ENCODE measurements around the gene PBX1.

Gene PBX1

DNA sequence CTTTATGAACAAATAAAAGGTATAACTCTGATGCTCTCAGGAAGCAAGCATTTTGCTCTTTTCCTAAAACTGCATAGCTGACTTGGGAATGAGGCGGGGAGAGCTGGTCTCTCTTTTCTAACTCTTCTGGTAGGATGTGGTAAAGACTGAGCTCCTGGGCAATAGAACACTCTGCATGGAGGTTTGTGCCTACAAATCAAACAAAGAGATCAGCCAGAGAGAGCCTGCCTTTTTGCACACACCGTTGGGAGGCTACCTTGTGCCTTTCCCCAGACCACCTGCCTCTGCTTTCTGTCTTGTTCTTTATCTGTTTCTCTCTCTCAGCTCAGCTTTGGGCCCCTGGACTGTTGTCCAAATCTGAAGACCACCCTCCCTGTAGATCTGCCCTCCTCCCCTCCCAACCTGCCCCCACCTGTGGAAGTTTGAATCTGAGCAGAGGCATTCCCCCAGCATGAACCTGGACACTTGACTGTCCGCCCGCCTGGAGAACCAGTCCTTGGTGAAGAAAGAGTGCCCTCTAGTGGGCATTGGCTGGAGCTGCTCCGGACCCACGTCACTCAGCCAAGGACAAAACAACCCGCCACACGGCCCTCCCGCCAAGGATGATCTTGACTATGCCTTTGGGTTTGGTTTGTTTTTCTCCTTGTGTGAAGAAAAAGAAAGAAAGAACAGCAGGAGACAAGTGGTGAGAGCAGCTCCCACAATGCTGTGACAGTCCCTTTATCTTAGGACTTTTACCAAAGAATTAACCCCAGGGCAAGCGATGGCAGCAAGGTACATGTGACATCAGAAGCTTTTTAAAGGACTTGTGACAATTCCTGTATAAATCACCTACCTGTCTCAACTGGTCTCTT lies 228.2 kb downstream of the PBX1 start:
- DNase-seq, result peak; percentile 88

GRCh38 chr1:164787834-164788231 lies 228.8 kb downstream of the PBX1 start:
- DNase-seq, result no peak

- DNase-seq, result no peak
These were observed 231.1 kb downstream of the PBX1 start for GRCh38 chr1:164790081-164790480.

- DNase-seq, result no peak
These were observed 233.5 kb downstream of the PBX1 start for GRCh38 chr1:164792410-164793004.

GRCh38 chr1:164794356-164794755 lies 235.4 kb downstream of the PBX1 start:
- DNase-seq, result no peak

GRCh38 chr1:164796916-164797315 lies 237.9 kb downstream of the PBX1 start:
- no peak for DNase-seq

- DNase-seq, result no peak
These were observed 242.3 kb downstream of the PBX1 start for GRCh38 chr1:164801246-164801731.

DNA sequence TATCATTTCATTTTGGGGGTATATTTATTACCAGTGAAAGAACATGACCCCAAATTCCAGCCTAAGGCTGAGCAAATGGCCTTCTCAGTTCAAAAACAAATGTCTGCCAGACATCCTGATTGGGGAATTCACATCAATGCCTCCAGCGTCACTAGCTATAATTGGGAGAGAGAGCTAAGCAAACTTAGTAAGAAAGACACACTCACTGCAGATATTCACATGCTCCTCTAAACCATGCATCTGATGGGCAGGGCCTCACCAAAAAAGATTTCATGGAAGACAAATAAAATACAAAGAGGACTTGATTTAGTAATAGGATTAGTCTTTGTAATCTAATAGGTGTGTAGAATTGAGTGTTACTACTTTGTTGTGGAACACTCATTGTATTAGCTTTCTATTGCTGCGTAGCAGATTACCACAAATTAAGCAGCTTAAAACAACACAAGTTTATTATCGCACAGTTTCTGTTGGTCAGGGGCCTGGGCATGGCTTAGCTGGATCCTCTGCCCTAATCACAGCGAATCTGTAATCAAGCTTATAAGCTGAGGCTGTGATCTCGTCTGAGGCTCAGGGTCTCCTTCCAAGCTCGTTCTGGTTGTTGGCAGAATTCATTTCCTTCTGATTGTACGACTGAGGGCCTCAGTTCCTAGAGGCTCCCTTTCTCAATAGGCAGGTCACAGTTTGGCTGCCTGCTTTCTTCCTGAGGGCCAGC lies 243.0 kb downstream of the PBX1 start:
- DNase-seq, result no peak

DNA sequence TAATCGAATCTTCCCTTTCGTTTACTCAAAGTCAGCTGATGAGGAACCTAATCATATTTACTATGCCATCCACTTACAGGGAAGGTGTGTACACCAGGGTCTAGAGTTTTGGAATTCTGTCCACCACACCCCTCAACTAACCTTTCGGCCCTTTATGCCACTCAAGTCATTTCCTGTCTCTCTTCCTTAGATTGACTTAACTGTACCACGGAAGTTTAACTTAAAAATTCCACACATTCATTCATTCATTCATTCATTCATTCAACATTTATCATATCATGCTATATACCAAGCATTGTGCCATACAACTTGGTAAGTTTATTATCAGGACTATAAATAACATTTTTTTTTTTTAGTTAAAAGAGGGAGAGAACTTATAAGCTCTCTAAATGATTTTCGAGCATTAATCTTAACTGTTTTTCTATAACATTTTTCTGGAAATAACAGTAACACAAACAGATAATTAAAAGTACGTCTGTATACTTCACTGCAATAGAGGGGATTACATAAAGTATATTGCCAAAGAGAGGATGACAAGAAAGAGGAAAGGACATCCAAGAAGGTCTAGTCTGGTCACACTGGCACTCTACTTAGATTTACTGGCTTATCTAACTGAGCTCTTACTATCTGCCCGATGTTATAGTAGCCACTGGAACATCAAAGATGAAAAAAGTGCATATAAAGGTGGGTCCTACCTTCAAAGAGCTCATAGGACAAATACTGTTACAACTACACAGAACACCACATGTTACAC lies 243.7 kb downstream of the PBX1 start:
- DNase-seq, result no peak

DNA sequence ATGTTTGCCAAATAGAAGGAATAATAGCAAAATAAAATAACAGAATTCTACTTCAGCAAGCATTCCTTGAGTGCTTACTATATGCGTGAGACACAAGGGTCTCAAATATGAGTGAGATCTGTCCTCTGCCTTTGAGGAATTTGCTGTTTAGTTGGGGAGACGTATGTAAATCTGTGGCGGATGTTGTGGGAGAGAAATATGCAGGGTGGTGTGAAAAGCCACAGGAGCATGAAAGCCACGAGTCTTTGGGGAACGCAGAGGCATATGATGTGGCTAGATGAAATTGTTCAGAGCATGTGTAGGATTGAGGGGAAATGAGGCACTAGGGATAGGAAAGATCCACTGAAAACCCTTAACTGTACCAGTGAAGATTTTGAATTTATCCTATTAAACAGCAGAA lies 244.4 kb downstream of the PBX1 start:
- DNase-seq, result no peak

GRCh38 chr1:164804366-164804765 lies 245.4 kb downstream of the PBX1 start:
- DNase-seq, result no peak

DNA sequence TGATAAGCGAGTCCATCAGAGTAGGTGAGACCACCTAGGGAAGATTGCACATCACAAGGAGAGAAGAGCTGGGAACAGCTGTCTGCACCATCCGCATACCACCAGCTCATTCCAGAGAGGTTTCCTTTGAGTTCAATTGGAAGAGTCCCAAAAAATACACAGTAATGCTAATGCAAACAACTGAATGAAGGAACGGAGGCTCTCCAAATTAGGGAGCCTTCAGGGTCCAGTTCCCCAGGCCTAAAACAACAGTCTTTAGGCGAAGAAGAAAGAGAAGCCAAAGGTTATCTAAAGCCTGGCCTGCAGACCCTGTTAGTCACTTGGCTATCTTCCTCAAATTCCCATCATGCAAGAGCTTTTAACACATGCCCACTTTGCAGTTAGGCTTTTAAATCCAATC lies 246.4 kb downstream of the PBX1 start:
- DNase-seq, result no peak

- no peak for DNase-seq
These were observed 247.5 kb downstream of the PBX1 start for GRCh38 chr1:164806531-164806930.

DNA sequence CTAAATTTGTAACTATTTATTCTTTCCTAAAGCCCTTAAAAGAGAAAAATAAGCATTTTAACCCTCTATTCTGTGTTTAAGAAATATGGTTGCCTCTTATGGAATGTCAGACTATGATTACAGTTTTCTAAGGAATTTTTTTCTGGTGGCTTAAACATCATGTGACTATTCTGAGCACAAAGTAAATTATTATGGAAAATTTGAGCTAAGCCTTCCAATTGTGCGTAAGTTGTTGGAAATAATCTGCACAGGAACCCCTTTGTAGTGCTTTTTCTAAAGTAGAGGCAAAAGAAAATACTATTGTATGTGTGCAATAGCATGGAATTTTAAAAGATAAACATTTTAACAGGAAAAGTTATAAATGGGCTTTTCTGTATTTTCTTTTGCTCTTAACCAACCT lies 254.8 kb downstream of the PBX1 start:
- no peak for DNase-seq

- DNase-seq, result no peak
These were observed 262.7 kb downstream of the PBX1 start for GRCh38 chr1:164821648-164822047.

- DNase-seq, result no peak
These were observed 264.7 kb downstream of the PBX1 start for GRCh38 chr1:164823486-164824279.

- no peak for DNase-seq
These were observed 265.6 kb downstream of the PBX1 start for GRCh38 chr1:164824542-164824941.

- DNase-seq, result no peak
These were observed 271.6 kb downstream of the PBX1 start for GRCh38 chr1:164830628-164831027.

DNA sequence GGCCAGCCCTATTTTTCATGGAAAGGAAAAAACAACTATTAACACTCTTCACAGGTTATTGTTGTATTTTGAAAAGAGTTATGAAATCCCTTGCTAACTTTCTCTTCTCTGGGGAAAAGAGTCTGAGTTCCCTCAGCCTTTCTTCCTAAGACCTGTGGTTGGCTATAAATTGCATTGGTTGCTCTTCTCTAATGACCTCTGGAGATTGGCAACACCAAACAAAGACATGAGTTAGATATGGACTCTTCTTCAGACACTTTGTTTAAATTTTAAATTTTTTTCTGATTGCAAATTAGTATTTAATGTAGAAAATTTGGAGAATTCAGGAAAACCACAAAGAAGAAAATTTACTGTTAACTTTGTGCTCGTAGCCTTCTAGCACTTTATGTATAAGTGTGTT lies 275.7 kb downstream of the PBX1 start:
- no peak for DNase-seq

DNA sequence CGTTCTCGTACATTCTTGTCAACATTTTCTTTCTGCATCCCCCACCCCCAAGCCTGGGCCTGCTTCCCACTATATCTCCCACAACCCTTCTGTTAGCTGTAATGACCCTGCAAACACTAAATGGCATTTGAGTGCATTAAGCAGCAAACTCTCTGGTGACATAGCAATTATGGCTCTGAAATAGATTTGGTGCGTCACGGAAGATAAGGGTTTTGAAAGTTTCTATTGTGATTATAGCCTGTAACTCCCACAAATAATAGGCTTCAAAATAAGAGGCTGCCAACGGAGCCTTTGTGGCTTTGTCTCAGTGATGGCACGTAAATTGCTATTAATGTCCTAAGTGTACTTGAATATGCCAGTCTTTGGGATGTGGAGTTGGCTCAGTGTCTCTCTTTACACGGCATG lies 277.6 kb downstream of the PBX1 start:
- peak; percentile 46 for DNase-seq

GRCh38 chr1:164838786-164839185 lies 279.8 kb downstream of the PBX1 start:
- DNase-seq, result no peak

DNA sequence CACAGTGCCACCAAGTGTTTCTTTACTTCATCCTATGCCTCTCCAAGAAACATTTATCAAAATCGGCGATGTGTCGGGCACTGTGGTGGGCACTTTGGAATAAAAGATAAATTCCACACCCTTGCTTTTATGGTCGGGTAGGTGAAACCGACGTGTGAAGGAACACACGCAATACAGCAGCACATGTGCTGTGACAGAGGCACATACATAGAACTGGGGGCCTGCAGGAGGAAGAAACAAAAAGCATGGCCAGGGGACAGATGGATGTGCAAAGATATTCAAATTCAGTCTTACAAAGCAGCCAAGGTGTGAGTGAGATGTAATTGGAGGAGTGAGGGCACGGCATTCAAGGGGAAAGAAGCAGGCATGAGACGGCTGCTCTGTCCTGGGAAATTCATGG lies 282.0 kb downstream of the PBX1 start:
- no peak for DNase-seq

Data from femur (tissue), 1 donor.